HEK293 (cell line): ENCODE measurements around the gene ADGRB3.

ENCODE experiments used
- CTCF ChIA-PET: fragments of 350-600 bp; formaldehyde crosslinking; extraction: SDS; loops from one replicate; lab custom pipeline; 2021; ENCODE audit warnings: antibody characterized with exemption; lab: Yijun Ruan, JAX
- POLR2A ChIA-PET: fragments of 300-600 bp; formaldehyde crosslinking; extraction: SDS; loops from one replicate; lab custom pipeline; 2020; ENCODE audit warnings: antibody characterized with exemption, inconsistent platforms; lab: Yijun Ruan, JAX
- H3K27ac ChIP-seq: fragments of 200-500 bp; sonication (Bioruptor generic); 2 replicates; pipeline ENCODE4 v1.5.1; 2014; ENCODE audit warnings: low read depth, low read length, control low read depth, inconsistent platforms; ENCODE audit errors: extremely low read depth
- H3K36me3 ChIP-seq, 2 experiments: fragments of 200-500 bp in 1 of 2; sonication (Bioruptor generic) in 1 of 2; 1 replicate in 1 of 2; 2 replicates in 1 of 2; pipeline ENCODE4 v1.5.1; 2014 to 2017; ENCODE audit warnings: inconsistent platforms in 2 of 2, low read length in 2 of 2; ENCODE audit not compliant: control insufficient read depth in 2 of 2, insufficient read depth in 1 of 2
- H3K4me1 ChIP-seq: fragments of 200-500 bp; sonication (Bioruptor generic); 2 replicates; pipeline ENCODE4 v1.5.1; 2014; ENCODE audit warnings: mild to moderate bottlenecking, low read length, inconsistent platforms; ENCODE audit not compliant: control insufficient read depth, insufficient read depth
- H3K4me3 ChIP-seq: 2 replicates; pipeline ENCODE4 v1.5.1; 2011; ENCODE audit warnings: low read depth, mild to moderate bottlenecking, control low read depth, low read length, moderate library complexity
- H3K9me3 ChIP-seq: fragments of 200-500 bp; sonication (Bioruptor generic); 2 replicates; pipeline ENCODE4 v1.5.1; 2014; ENCODE audit warnings: low read depth, low read length, inconsistent platforms; ENCODE audit not compliant: control insufficient read depth, insufficient read depth
- BCL11A ChIP-seq: fragments of 450-650 bp; formaldehyde crosslinking; IDR thresholded peaks from 2 replicates; pipeline ENCODE4 v1.5.1; 2016; ENCODE audit warnings: low read depth, missing biosample characterization, missing genetic modification characterization
- HOXC10 ChIP-seq: sonication (generic); formaldehyde crosslinking; IDR thresholded peaks from 2 replicates; pipeline ENCODE4 v1.8.1; 2023; ENCODE audit warnings: mild to moderate bottlenecking, missing genetic modification reagents
- YY2 ChIP-seq: fragments of 450-650 bp; formaldehyde crosslinking; IDR thresholded peaks from 2 replicates; pipeline ENCODE4 v1.5.1; 2016; ENCODE audit warnings: missing biosample characterization, missing genetic modification characterization
- ZBTB8A ChIP-seq: fragments of 450-650 bp; formaldehyde crosslinking; IDR thresholded peaks from 2 replicates; pipeline ENCODE4 v1.5.1; 2016; ENCODE audit warnings: missing biosample characterization, missing genetic modification characterization
- ZNF132 ChIP-seq: fragments of 450-650 bp; formaldehyde crosslinking; IDR thresholded peaks from 2 replicates; pipeline ENCODE4 v1.5.1; 2017; ENCODE audit warnings: missing biosample characterization, missing genetic modification characterization, borderline replicate concordance
- ZNF140 ChIP-seq: fragments of 450-650 bp; formaldehyde crosslinking; IDR thresholded peaks from 2 replicates; pipeline ENCODE4 v1.5.1; 2016; ENCODE audit warnings: missing biosample characterization, missing genetic modification characterization
- ZNF155 ChIP-seq: fragments of 450-650 bp; formaldehyde crosslinking; IDR thresholded peaks from 2 replicates; pipeline ENCODE4 v1.5.1; 2016; ENCODE audit warnings: missing biosample characterization, missing genetic modification characterization
- ZNF169 ChIP-seq: fragments of 450-650 bp; formaldehyde crosslinking; IDR thresholded peaks from 2 replicates; pipeline ENCODE4 v1.5.1; 2016; ENCODE audit warnings: missing biosample characterization, missing genetic modification characterization
- ZNF2 ChIP-seq: fragments of 450-650 bp; formaldehyde crosslinking; IDR thresholded peaks from 2 replicates; pipeline ENCODE4 v1.5.1; 2016; ENCODE audit warnings: missing biosample characterization, missing genetic modification characterization
- ZNF292 ChIP-seq: fragments of 450-650 bp; formaldehyde crosslinking; IDR thresholded peaks from 2 replicates; pipeline ENCODE4 v1.5.1; 2016; ENCODE audit warnings: low read depth, missing biosample characterization, missing genetic modification characterization, borderline replicate concordance
- ZNF311 ChIP-seq: fragments of 450-650 bp; formaldehyde crosslinking; IDR thresholded peaks from 2 replicates; pipeline ENCODE4 v1.5.1; 2017; ENCODE audit warnings: missing biosample characterization, missing genetic modification characterization, borderline replicate concordance
- ZNF529 ChIP-seq: fragments of 450-650 bp; formaldehyde crosslinking; IDR thresholded peaks from 2 replicates; pipeline ENCODE4 v1.5.1; 2017; ENCODE audit warnings: missing genetic modification characterization, missing biosample characterization; ENCODE audit not compliant: insufficient replicate concordance
- ZNF544 ChIP-seq: fragments of 450-650 bp; formaldehyde crosslinking; IDR thresholded peaks from 2 replicates; pipeline ENCODE4 v1.5.0; 2017; ENCODE audit warnings: missing biosample characterization, missing genetic modification characterization
- ZNF560 ChIP-seq: fragments of 450-650 bp; formaldehyde crosslinking; IDR thresholded peaks from 2 replicates; pipeline ENCODE4 v1.5.1; 2017; ENCODE audit warnings: missing biosample characterization, missing genetic modification characterization, borderline replicate concordance
- TF ChIP-seq, protein P1 (sequence below): fragments of 450-650 bp; formaldehyde crosslinking; IDR thresholded peaks from 2 replicates; pipeline ENCODE4 v1.5.1; 2016; ENCODE audit warnings: missing biosample characterization, missing genetic modification characterization
- TF ChIP-seq, protein P2 (sequence below): IDR thresholded peaks from 2 replicates; pipeline ENCODE4 v1.6.1; 2011; ENCODE audit warnings: mild to moderate bottlenecking, low read depth, low read length, borderline replicate concordance
- TF ChIP-seq, protein P3 (sequence below): fragments of 450-650 bp; formaldehyde crosslinking; conservative IDR thresholded peaks from 2 replicates; pipeline ENCODE4 v1.5.1; 2016; ENCODE audit warnings: low read depth, missing biosample characterization, missing genetic modification characterization
- TF ChIP-seq, protein P4 (sequence below): fragments of 450-650 bp; formaldehyde crosslinking; IDR thresholded peaks from 2 replicates; pipeline ENCODE4 v1.5.1; 2017; ENCODE audit warnings: missing biosample characterization, missing genetic modification characterization
- TF ChIP-seq, protein P5 (sequence below): fragments of 450-650 bp; formaldehyde crosslinking; IDR thresholded peaks from 2 replicates; pipeline ENCODE4 v1.5.1; 2016; ENCODE audit warnings: missing biosample characterization, missing genetic modification characterization
- TF ChIP-seq, protein P6 (sequence below): fragments of 450-650 bp; formaldehyde crosslinking; IDR thresholded peaks from 2 replicates; pipeline ENCODE4 v1.5.1; 2016; ENCODE audit warnings: missing biosample characterization, missing genetic modification characterization, borderline replicate concordance

The ADGRB3 gene

DNA sequence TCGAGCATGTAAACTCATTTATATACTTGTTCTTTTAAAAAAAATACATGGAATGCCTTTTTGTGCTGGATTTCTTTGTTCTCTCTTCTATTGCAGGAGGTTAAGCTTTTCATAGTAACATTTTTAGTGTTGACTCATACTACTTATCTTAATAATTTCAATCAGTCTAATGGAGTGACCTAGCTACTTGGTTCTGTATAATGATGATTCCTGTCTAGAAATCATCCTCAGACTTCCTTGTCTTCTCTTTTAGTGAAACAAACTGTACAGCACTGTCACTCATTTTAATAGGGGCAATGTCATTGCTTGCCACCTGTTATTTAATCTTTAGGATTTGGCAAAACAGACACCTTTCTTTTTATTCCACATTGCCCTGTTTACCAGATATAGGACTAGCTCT, 62.3 kb downstream of the ADGRB3 start:
- POLR2A ChIA-PET, result no interaction called here
- Histone ChIP-seq H3K27ac (no peak overlapping the region), H3K36me3 (no peaks in the 10 kb centered on the region), H3K4me3 (no peak overlapping the region), H3K4me1 (no peaks in the 10 kb centered on the region), H3K9me3 (no peaks in the 10 kb centered on the region)
- TF ChIP-seq BCL11A (tag by site-specific recombination) (no peak), ZNF132 (tag by site-specific recombination) (no peak), ZNF292 (tag by site-specific recombination) (no peak), ZNF529 (tag by site-specific recombination) (no peak), ZNF140 (tag by site-specific recombination) (no peak), ZNF560 (no peak), ZBTB8A (tag by site-specific recombination) (no peak), ZNF2 (tag by site-specific recombination) (no peak), HOXC10 (CRISPR knock-in tag) (no peak), ZNF544 (tag by site-specific recombination) (no peak), ZNF169 (no peak), ZNF311 (no peak), YY2 (tag by site-specific recombination) (no peak), ZNF155 (tag by site-specific recombination) (no peak)
- TF ChIP-seq, protein P1, sequence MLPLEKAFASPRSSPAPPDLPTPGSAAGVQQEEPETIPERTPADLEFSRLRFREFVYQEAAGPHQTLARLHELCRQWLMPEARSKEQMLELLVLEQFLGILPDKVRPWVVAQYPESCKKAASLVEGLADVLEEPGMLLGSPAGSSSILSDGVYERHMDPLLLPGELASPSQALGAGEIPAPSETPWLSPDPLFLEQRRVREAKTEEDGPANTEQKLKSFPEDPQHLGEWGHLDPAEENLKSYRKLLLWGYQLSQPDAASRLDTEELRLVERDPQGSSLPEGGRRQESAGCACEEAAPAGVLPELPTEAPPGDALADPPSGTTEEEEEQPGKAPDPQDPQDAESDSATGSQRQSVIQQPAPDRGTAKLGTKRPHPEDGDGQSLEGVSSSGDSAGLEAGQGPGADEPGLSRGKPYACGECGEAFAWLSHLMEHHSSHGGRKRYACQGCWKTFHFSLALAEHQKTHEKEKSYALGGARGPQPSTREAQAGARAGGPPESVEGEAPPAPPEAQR (tag by site-specific recombination), result no peak
- TF ChIP-seq, protein P2, sequence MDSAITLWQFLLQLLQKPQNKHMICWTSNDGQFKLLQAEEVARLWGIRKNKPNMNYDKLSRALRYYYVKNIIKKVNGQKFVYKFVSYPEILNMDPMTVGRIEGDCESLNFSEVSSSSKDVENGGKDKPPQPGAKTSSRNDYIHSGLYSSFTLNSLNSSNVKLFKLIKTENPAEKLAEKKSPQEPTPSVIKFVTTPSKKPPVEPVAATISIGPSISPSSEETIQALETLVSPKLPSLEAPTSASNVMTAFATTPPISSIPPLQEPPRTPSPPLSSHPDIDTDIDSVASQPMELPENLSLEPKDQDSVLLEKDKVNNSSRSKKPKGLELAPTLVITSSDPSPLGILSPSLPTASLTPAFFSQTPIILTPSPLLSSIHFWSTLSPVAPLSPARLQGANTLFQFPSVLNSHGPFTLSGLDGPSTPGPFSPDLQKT, result no peak
- TF ChIP-seq, protein P3, sequence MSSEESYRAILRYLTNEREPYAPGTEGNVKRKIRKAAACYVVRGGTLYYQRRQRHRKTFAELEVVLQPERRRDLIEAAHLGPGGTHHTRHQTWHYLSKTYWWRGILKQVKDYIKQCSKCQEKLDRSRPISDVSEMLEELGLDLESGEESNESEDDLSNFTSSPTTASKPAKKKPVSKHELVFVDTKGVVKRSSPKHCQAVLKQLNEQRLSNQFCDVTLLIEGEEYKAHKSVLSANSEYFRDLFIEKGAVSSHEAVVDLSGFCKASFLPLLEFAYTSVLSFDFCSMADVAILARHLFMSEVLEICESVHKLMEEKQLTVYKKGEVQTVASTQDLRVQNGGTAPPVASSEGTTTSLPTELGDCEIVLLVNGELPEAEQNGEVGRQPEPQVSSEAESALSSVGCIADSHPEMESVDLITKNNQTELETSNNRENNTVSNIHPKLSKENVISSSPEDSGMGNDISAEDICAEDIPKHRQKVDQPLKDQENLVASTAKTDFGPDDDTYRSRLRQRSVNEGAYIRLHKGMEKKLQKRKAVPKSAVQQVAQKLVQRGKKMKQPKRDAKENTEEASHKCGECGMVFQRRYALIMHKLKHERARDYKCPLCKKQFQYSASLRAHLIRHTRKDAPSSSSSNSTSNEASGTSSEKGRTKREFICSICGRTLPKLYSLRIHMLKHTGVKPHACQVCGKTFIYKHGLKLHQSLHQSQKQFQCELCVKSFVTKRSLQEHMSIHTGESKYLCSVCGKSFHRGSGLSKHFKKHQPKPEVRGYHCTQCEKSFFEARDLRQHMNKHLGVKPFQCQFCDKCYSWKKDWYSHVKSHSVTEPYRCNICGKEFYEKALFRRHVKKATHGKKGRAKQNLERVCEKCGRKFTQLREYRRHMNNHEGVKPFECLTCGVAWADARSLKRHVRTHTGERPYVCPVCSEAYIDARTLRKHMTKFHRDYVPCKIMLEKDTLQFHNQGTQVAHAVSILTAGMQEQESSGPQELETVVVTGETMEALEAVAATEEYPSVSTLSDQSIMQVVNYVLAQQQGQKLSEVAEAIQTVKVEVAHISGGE (tag by site-specific recombination), result no peak
- TF ChIP-seq, protein P4, sequence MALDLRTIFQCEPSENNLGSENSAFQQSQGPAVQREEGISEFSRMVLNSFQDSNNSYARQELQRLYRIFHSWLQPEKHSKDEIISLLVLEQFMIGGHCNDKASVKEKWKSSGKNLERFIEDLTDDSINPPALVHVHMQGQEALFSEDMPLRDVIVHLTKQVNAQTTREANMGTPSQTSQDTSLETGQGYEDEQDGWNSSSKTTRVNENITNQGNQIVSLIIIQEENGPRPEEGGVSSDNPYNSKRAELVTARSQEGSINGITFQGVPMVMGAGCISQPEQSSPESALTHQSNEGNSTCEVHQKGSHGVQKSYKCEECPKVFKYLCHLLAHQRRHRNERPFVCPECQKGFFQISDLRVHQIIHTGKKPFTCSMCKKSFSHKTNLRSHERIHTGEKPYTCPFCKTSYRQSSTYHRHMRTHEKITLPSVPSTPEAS, result no peak
- TF ChIP-seq, protein P5, sequence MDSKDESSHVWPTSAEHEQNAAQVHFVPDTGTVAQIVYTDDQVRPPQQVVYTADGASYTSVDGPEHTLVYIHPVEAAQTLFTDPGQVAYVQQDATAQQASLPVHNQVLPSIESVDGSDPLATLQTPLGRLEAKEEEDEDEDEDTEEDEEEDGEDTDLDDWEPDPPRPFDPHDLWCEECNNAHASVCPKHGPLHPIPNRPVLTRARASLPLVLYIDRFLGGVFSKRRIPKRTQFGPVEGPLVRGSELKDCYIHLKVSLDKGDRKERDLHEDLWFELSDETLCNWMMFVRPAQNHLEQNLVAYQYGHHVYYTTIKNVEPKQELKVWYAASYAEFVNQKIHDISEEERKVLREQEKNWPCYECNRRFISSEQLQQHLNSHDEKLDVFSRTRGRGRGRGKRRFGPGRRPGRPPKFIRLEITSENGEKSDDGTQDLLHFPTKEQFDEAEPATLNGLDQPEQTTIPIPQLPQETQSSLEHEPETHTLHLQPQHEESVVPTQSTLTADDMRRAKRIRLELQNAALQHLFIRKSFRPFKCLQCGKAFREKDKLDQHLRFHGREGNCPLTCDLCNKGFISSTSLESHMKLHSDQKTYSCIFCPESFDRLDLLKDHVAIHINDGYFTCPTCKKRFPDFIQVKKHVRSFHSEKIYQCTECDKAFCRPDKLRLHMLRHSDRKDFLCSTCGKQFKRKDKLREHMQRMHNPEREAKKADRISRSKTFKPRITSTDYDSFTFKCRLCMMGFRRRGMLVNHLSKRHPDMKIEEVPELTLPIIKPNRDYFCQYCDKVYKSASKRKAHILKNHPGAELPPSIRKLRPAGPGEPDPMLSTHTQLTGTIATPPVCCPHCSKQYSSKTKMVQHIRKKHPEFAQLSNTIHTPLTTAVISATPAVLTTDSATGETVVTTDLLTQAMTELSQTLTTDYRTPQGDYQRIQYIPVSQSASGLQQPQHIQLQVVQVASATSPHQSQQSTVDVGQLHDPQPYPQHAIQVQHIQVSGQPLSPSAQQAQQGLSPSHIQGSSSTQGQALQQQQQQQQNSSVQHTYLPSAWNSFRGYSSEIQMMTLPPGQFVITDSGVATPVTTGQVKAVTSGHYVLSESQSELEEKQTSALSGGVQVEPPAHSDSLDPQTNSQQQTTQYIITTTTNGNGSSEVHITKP (tag by site-specific recombination), result no peak
- TF ChIP-seq, protein P6, sequence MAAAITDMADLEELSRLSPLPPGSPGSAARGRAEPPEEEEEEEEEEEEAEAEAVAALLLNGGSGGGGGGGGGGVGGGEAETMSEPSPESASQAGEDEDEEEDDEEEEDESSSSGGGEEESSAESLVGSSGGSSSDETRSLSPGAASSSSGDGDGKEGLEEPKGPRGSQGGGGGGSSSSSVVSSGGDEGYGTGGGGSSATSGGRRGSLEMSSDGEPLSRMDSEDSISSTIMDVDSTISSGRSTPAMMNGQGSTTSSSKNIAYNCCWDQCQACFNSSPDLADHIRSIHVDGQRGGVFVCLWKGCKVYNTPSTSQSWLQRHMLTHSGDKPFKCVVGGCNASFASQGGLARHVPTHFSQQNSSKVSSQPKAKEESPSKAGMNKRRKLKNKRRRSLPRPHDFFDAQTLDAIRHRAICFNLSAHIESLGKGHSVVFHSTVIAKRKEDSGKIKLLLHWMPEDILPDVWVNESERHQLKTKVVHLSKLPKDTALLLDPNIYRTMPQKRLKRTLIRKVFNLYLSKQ (tag by site-specific recombination), result no peak
- CTCF ChIA-PET, result no interaction called here
